ENCODE measurements around the gene AIFM2. TPM values are rescaled to one million over a fixed set of nuclear protein-coding genes. Genes with fewer than 3 reads are reported as not detected.
A peak's percentile ranks its signal among the peaks of the same experiment; 100 is the strongest.

The AIFM2 gene
- total and polyA plus RNA-seq, 2 of the 13 experiments (the other 11 are each of a cell fraction or from before 2014, with no cell fraction given) = 20.3 to 29.5 TPM

GRCh38 chr10:70130878-70131559 lies 1.6 kb downstream of the AIFM2 start (continued):
- peak; percentile 97 for TF ChIP-seq ZNF646 (CRISPR knock-in tag; IDR thresholded peaks at IDR 0.05)
- TF ChIP-seq KIAA2018 (CRISPR knock-in tag; IDR thresholded peaks at IDR 0.05; ENCODE audit: borderline replicate concordance) = no peak
- peak; percentile 45; the same call in 1 of the 2 replicates for TF ChIP-seq RARA (CRISPR knock-in tag; IDR thresholded peaks at IDR 0.05)
- no peak for TF ChIP-seq ONECUT2 (CRISPR knock-in tag; IDR thresholded peaks at IDR 0.05)
- TF ChIP-seq YEATS2 (CRISPR knock-in tag; IDR thresholded peaks at IDR 0.05; ENCODE audit: borderline replicate concordance) = no peak
- no peak for TF ChIP-seq SP5 (CRISPR knock-in tag; IDR thresholded peaks at IDR 0.05; ENCODE audit: borderline replicate concordance, low read depth)
- no peak for TF ChIP-seq RNF2 (conservative IDR thresholded peaks at IDR 0.05; ENCODE audit: low read depth)
- no peak for TF ChIP-seq ZNF850 (CRISPR knock-in tag; conservative IDR thresholded peaks at IDR 0.05)
- no peak for TF ChIP-seq ZNF136 (CRISPR knock-in tag; IDR thresholded peaks at IDR 0.05; ENCODE audit: low read depth)
- TF ChIP-seq MYNN (CRISPR knock-in tag; IDR thresholded peaks at IDR 0.05; ENCODE audit: low read depth) = no peak
- peak; percentile 60 for TF ChIP-seq FOXA3 (CRISPR knock-in tag; IDR thresholded peaks at IDR 0.05)
- no peak for TF ChIP-seq ZNF552 (CRISPR knock-in tag; IDR thresholded peaks at IDR 0.05; ENCODE audit: borderline replicate concordance)
- no peak for TF ChIP-seq BRCA1 (CRISPR knock-in tag; IDR thresholded peaks at IDR 0.05)
- TF ChIP-seq ZFP37 (CRISPR knock-in tag; IDR thresholded peaks at IDR 0.05; ENCODE audit: borderline replicate concordance) = no peak

All from HepG2 (cell line).